ENCODE results near the gene SHLD2. TPM values are rescaled to one million over a fixed set of nuclear protein-coding genes. Genes with fewer than 3 reads are reported as not detected.

Gene SHLD2
- total and polyA plus RNA-seq, 10 of the 15 experiments (the other 5 are each of a cell fraction or from before 2014, with no cell fraction given), result 24.5 to 45.3 (median 30.1) TPM

DNA sequence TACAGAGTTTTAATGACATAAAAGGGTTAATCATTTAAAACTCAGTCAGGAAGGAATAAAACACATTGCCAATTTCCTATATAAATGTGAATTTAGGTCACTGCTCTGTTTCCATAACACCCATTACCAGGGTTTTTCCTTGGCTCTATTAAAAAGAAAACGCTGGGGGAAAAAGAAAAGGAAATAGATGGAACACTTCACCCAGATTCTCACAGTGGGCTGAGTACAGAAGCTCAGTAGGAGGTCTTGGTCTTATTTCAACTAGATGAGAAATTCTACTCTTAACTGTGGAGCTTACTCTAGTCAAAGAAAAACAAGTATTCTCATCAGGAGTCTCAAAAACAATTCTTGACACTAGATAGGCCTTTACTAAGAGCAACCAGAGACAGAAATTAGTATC lies 36.8 kb upstream of the SHLD2 start:
- TF ChIP-seq SREBF2 (IDR thresholded peaks at IDR 0.05; ENCODE audit: low read length), result no peak
- TF ChIP-seq BCL11A (IDR thresholded peaks at IDR 0.05; ENCODE audit: low read depth, low read length), result no peak
- TF ChIP-seq, protein P1, sequence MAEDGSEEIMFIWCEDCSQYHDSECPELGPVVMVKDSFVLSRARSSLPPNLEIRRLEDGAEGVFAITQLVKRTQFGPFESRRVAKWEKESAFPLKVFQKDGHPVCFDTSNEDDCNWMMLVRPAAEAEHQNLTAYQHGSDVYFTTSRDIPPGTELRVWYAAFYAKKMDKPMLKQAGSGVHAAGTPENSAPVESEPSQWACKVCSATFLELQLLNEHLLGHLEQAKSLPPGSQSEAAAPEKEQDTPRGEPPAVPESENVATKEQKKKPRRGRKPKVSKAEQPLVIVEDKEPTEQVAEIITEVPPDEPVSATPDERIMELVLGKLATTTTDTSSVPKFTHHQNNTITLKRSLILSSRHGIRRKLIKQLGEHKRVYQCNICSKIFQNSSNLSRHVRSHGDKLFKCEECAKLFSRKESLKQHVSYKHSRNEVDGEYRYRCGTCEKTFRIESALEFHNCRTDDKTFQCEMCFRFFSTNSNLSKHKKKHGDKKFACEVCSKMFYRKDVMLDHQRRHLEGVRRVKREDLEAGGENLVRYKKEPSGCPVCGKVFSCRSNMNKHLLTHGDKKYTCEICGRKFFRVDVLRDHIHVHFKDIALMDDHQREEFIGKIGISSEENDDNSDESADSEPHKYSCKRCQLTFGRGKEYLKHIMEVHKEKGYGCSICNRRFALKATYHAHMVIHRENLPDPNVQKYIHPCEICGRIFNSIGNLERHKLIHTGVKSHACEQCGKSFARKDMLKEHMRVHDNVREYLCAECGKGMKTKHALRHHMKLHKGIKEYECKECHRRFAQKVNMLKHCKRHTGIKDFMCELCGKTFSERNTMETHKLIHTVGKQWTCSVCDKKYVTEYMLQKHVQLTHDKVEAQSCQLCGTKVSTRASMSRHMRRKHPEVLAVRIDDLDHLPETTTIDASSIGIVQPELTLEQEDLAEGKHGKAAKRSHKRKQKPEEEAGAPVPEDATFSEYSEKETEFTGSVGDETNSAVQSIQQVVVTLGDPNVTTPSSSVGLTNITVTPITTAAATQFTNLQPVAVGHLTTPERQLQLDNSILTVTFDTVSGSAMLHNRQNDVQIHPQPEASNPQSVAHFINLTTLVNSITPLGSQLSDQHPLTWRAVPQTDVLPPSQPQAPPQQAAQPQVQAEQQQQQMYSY (CRISPR knock-in tag; IDR thresholded peaks at IDR 0.05), result no peak
- FAIRE-seq (no peak), ATAC-seq (no peak), DNase-seq (ENCODE audit: low read depth, low spot score) (no peak)
- ChIA-PET CTCF (no interaction called here), RAD21 (ENCODE audit: unreplicated experiment) (no interaction called here), POLR2A (no interaction called here), SMC1A (ENCODE audit: uncharacterized antibody, unreplicated experiment) (interaction anchor here (1.1 kb wide), 1 partner anchor 20 kb away, joined by 3 read pairs; no protein-coding TSS in a partner anchor)
- peaks cover 7% of the 10 kb centered on the region for H3K4me1 ChIP-seq (ENCODE audit: control insufficient read depth, insufficient read depth, low read length)
- no peaks in the 10 kb centered on the region for H3K27me3 ChIP-seq (replicated peaks in 1 of 2; ENCODE audit: control insufficient read depth in 2 of 2, insufficient read depth in 2 of 2, low read length in 1 of 2)
- no peak overlapping the region for H3K27ac ChIP-seq (ENCODE audit: control insufficient read depth, insufficient read depth)
- BruUV-seq (replicated peaks), result no TSS peak
- H3K9ac ChIP-seq (ENCODE audit: control insufficient read depth, insufficient read depth, low read length), result no peak overlapping the region
- H3K4me2 ChIP-seq (ENCODE audit: control insufficient read depth, insufficient read depth), result no peak overlapping the region
- no peaks in the 10 kb centered on the region for H3K79me2 ChIP-seq (ENCODE audit: control insufficient read depth, insufficient read depth, low read length)
- H3K4me3 ChIP-seq, result no peak overlapping the region
- 100% methylated on average over 1 of the region's 1 CpG for whole genome bisulfite sequencing (ENCODE audit: insufficient coverage, insufficient replicate concordance, low lambda C conversion rate, missing lambda C conversion rate)
- intact Hi-C loops (cut with micrococcal nuclease; ENCODE audit: unreplicated experiment) (no loop called here), in situ Hi-C loops (cut with MboI) (no loop called here)
- H4K20me1 ChIP-seq (ENCODE audit: control insufficient read depth, insufficient read depth), result no peaks in the 10 kb centered on the region
- H3K9me3 ChIP-seq (replicated peaks; ENCODE audit: control insufficient read depth, insufficient read depth, low read length), result no peaks in the 10 kb centered on the region
- no peak overlapping the region for H2AFZ ChIP-seq (ENCODE audit: control insufficient read depth, low read depth, low read length)
- peaks cover 4 to 21% of the 10 kb centered on the region in 2 experiments for H3K36me3 ChIP-seq (ENCODE audit: control insufficient read depth in 2 of 2, insufficient read depth in 2 of 2, low read length in 1 of 2)

DNA sequence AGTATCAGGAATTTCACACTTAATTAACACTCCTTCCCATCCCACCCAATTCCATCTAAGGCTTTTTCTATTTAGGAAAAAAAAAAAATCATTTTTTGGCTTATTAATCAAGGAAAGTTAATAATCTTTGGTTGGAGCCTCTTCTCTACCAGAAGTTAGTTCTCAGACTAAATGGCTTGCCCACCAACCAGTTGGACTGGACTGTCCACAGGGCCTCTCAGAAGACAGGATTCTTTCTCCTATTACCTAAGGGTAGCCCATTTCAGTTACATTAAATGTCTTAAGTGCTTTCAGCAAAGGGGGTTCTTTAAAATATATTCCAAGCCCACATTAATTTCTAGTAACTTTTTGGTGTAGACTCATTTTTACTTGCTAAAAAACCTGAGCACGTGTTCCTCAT lies 35.6 kb upstream of the SHLD2 start:
- Histone ChIP-seq H3K4me2 (ENCODE audit: control insufficient read depth, insufficient read depth) (no peak overlapping the region), H3K4me3 (no peak overlapping the region), H4K20me1 (ENCODE audit: control insufficient read depth, insufficient read depth) (no peaks in the 10 kb centered on the region), H3K36me3 (ENCODE audit: control insufficient read depth in 2 of 2, insufficient read depth in 2 of 2, low read length in 1 of 2) (peaks cover 4 to 14% of the 10 kb centered on the region in 2 experiments), H3K79me2 (ENCODE audit: control insufficient read depth, insufficient read depth, low read length) (no peaks in the 10 kb centered on the region), H3K27me3 (replicated peaks in 1 of 2; ENCODE audit: control insufficient read depth in 2 of 2, insufficient read depth in 2 of 2, low read length in 1 of 2) (no peaks in the 10 kb centered on the region), H3K9me3 (replicated peaks; ENCODE audit: control insufficient read depth, insufficient read depth, low read length) (no peaks in the 10 kb centered on the region), H3K4me1 (ENCODE audit: control insufficient read depth, insufficient read depth, low read length) (peaks cover 7% of the 10 kb centered on the region), H2AFZ (ENCODE audit: control insufficient read depth, low read depth, low read length) (no peak overlapping the region), H3K9ac (ENCODE audit: control insufficient read depth, insufficient read depth, low read length) (no peak overlapping the region), H3K27ac (ENCODE audit: control insufficient read depth, insufficient read depth) (no peak overlapping the region)
- DNase-seq (ENCODE audit: low read depth, low spot score), result no peak
- WGBS (ENCODE audit: insufficient coverage, insufficient replicate concordance, low lambda C conversion rate, missing lambda C conversion rate), result 96% methylated on average over 1 of the region's 1 CpG
- SMC1A ChIA-PET (ENCODE audit: uncharacterized antibody, unreplicated experiment), result interaction anchor here (1.1 kb wide), 1 partner anchor 28 kb away, joined by 4 read pairs; no protein-coding TSS in a partner anchor
- CTCF ChIA-PET, result no interaction called here
- POLR2A ChIA-PET, result no interaction called here
- intact Hi-C loops (cut with micrococcal nuclease; ENCODE audit: unreplicated experiment), result no loop called here
- in situ Hi-C loops (cut with MboI), result no loop called here
- ATAC-seq, result no peak
- no TSS peak for BruUV-seq (replicated peaks)
- no peak for FAIRE-seq
- RAD21 ChIA-PET (ENCODE audit: unreplicated experiment), result no interaction called here
- TF ChIP-seq RAD21 (IDR thresholded peaks at IDR 0.05; ENCODE audit: insufficient read depth, low read depth, low read length) (no peak), RFX5 (IDR thresholded peaks at IDR 0.05; ENCODE audit: low read depth, low read length) (no peak), POLR2AphosphoS2 (IDR thresholded peaks at IDR 0.05; ENCODE audit: low read depth, low read length) (no peak), FOXM1 (IDR thresholded peaks at IDR 0.05; ENCODE audit: low read depth, low read length) (no peak), JUND (IDR thresholded peaks at IDR 0.05; ENCODE audit: low read depth, low read length) (no peak), NFIC (IDR thresholded peaks at IDR 0.05; ENCODE audit: low read depth, low read length) (no peak)
- TF ChIP-seq, protein P2, sequence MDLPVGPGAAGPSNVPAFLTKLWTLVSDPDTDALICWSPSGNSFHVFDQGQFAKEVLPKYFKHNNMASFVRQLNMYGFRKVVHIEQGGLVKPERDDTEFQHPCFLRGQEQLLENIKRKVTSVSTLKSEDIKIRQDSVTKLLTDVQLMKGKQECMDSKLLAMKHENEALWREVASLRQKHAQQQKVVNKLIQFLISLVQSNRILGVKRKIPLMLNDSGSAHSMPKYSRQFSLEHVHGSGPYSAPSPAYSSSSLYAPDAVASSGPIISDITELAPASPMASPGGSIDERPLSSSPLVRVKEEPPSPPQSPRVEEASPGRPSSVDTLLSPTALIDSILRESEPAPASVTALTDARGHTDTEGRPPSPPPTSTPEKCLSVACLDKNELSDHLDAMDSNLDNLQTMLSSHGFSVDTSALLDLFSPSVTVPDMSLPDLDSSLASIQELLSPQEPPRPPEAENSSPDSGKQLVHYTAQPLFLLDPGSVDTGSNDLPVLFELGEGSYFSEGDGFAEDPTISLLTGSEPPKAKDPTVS (IDR thresholded peaks at IDR 0.05; ENCODE audit: low read depth, low read length), result no peak
- TF ChIP-seq, protein P3, sequence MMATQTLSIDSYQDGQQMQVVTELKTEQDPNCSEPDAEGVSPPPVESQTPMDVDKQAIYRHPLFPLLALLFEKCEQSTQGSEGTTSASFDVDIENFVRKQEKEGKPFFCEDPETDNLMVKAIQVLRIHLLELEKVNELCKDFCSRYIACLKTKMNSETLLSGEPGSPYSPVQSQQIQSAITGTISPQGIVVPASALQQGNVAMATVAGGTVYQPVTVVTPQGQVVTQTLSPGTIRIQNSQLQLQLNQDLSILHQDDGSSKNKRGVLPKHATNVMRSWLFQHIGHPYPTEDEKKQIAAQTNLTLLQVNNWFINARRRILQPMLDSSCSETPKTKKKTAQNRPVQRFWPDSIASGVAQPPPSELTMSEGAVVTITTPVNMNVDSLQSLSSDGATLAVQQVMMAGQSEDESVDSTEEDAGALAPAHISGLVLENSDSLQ (IDR thresholded peaks at IDR 0.05), result no peak

All from GM12878 (cell line).